ENCODE results near the gene TMEM26. TPM values are rescaled to one million over a fixed set of nuclear protein-coding genes. Genes with fewer than 3 reads are reported as not detected.

Gene TMEM26
- polyA plus RNA-seq, 2 of the 4 experiments (the other 2 are of a cell fraction): 0.03 to 0.10 TPM

DNA sequence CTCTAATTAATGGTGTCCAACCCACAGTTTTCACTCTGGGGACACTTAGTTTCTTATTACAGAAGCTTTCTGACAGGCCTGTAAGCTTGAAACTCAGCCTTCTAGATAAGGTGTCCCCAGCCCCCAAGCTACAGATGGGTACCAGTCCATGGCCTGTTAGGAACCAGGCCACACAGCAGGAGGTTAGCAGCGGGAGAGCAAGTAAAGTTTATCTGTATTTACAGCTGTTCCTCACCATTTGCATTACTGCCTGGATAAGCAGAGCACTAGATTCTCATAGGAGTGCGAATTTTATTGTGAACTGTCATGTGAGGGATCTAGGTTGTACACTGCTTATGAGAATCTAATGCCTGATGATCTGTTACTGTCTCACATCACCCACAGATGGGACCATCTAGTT is 93.7 kb downstream of the TMEM26 start:
- CTCF ChIA-PET: interaction anchor here (0.6 kb wide), 1 partner anchor 162 kb away, joined by 4 read pairs; no protein-coding TSS in a partner anchor
- H3K4me3 ChIP-seq: no peak overlapping the region
- no peak for FAIRE-seq

DNA sequence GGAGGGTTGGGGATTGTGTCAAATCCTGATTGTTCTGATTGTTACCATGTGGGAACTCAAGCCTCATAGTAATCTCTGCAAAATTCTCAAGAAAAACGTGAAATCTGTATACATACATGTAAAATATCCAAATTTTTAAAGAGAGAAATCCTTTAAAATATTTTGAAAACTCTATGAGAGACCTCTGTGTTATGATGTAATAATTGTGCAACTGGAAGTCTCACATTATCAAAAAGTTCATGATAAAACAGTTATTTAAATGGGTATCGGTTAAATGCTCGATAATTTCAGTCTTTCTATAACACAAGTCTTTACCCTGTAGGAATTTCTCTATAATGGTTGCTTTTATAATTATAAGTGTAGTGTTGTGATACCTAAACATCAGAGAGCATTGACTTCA is 95.5 kb downstream of the TMEM26 start:
- H3K4me2 ChIP-seq: no peak overlapping the region
- DNase-seq (ENCODE audit: low read depth in 1 of 2, low spot score in 1 of 2): no peak
- CTCF ChIA-PET: no interaction called here
- H3K4me3 ChIP-seq: no peak overlapping the region
- TF ChIP-seq RFX5 (IDR thresholded peaks at IDR 0.05): no peak
- TF ChIP-seq, protein P1, sequence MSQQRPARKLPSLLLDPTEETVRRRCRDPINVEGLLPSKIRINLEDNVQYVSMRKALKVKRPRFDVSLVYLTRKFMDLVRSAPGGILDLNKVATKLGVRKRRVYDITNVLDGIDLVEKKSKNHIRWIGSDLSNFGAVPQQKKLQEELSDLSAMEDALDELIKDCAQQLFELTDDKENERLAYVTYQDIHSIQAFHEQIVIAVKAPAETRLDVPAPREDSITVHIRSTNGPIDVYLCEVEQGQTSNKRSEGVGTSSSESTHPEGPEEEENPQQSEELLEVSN (IDR thresholded peaks at IDR 0.05; ENCODE audit: borderline replicate concordance, low read depth): no peak
- TF ChIP-seq HOXA7 (CRISPR knock-in tag; IDR thresholded peaks at IDR 0.05): no peak
- TF ChIP-seq ZSCAN20 (CRISPR knock-in tag; IDR thresholded peaks at IDR 0.05): no peak
- TF ChIP-seq MYC (IDR thresholded peaks at IDR 0.05; ENCODE audit: borderline replicate concordance, low read length): no peak
- TF ChIP-seq BHLHE40 (IDR thresholded peaks at IDR 0.05; ENCODE audit: low read depth, low read length): no peak
- no peak for TF ChIP-seq FOXS1 (CRISPR knock-in tag; IDR thresholded peaks at IDR 0.05)
- no peak for TF ChIP-seq FOSB (CRISPR knock-in tag; IDR thresholded peaks at IDR 0.05)
- TF ChIP-seq, protein P2, sequence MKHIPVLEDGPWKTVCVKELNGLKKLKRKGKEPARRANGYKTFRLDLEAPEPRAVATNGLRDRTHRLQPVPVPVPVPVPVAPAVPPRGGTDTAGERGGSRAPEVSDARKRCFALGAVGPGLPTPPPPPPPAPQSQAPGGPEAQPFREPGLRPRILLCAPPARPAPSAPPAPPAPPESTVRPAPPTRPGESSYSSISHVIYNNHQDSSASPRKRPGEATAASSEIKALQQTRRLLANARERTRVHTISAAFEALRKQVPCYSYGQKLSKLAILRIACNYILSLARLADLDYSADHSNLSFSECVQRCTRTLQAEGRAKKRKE (CRISPR knock-in tag; IDR thresholded peaks at IDR 0.05; ENCODE audit: low read depth): no peak
- TF ChIP-seq GATA3 (IDR thresholded peaks at IDR 0.05; ENCODE audit: borderline replicate concordance): no peak
- no peak for TF ChIP-seq CHD2 (IDR thresholded peaks at IDR 0.05; ENCODE audit: low read length, partially characterized antibody)
- TF ChIP-seq PHF8 (IDR thresholded peaks at IDR 0.05; ENCODE audit: borderline replicate concordance, low read depth): no peak
- TF ChIP-seq, protein P3, sequence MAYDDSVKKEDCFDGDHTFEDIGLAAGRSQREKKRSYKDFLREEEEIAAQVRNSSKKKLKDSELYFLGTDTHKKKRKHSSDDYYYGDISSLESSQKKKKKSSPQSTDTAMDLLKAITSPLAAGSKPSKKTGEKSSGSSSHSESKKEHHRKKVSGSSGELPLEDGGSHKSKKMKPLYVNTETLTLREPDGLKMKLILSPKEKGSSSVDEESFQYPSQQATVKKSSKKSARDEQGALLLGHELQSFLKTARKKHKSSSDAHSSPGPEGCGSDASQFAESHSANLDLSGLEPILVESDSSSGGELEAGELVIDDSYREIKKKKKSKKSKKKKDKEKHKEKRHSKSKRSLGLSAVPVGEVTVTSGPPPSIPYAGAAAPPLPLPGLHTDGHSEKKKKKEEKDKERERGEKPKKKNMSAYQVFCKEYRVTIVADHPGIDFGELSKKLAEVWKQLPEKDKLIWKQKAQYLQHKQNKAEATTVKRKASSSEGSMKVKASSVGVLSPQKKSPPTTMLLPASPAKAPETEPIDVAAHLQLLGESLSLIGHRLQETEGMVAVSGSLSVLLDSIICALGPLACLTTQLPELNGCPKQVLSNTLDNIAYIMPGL (CRISPR knock-in tag; IDR thresholded peaks at IDR 0.05; ENCODE audit: borderline replicate concordance): no peak
- TF ChIP-seq POLR2A (IDR thresholded peaks at IDR 0.05; ENCODE audit: low read length): no peak
- TF ChIP-seq TFCP2L1 (CRISPR knock-in tag; IDR thresholded peaks at IDR 0.05): no peak
- no peak for TF ChIP-seq TP53 (CRISPR knock-in tag; IDR thresholded peaks at IDR 0.05)
- TF ChIP-seq NPAS2 (CRISPR knock-in tag; IDR thresholded peaks at IDR 0.05; ENCODE audit: borderline replicate concordance): no peak
- POLR2A ChIA-PET: no interaction called here
- H3K9me3 ChIP-seq: no peaks in the 10 kb centered on the region
- no peak overlapping the region for H3K27ac ChIP-seq
- ATAC-seq: no peak
- 44% methylated on average over 3 of the region's 3 CpGs for WGBS (ENCODE audit: missing lambda C conversion rate)
- H3K4me1 ChIP-seq: no peaks in the 10 kb centered on the region
- no peak for FAIRE-seq

More for the DNA sequence above, 93.7 kb downstream of the TMEM26 start:
- POLR2A ChIA-PET: no interaction called here
- Histone ChIP-seq H3K27ac (no peak overlapping the region), H3K9me3 (no peaks in the 10 kb centered on the region), H3K4me2 (no peak overlapping the region), H3K4me1 (no peaks in the 10 kb centered on the region)
- ATAC-seq (no peak), DNase-seq (ENCODE audit: low read depth in 1 of 2, low spot score in 1 of 2) (no peak)
- 36% methylated on average over 2 of the region's 2 CpGs for WGBS (ENCODE audit: missing lambda C conversion rate)
- TF ChIP-seq ZSCAN20 (CRISPR knock-in tag; IDR thresholded peaks at IDR 0.05): no peak
- no peak for TF ChIP-seq CBX2 (IDR thresholded peaks at IDR 0.05; ENCODE audit: borderline replicate concordance, low read depth)
- TF ChIP-seq ESRRA (IDR thresholded peaks at IDR 0.05; ENCODE audit: borderline replicate concordance, low read length): no peak
- no peak for TF ChIP-seq GATA3 (IDR thresholded peaks at IDR 0.05; ENCODE audit: borderline replicate concordance)
- TF ChIP-seq RARB (CRISPR knock-in tag; IDR thresholded peaks at IDR 0.05): no peak
- no peak for TF ChIP-seq HES2 (IDR thresholded peaks at IDR 0.05)
- TF ChIP-seq, protein P3 (CRISPR knock-in tag; IDR thresholded peaks at IDR 0.05; ENCODE audit: borderline replicate concordance): no peak
- TF ChIP-seq JUN (IDR thresholded peaks at IDR 0.05): no peak
- TF ChIP-seq USF2 (IDR thresholded peaks at IDR 0.05): no peak
- no peak for TF ChIP-seq MAFK (IDR thresholded peaks at IDR 0.05; ENCODE audit: partially characterized antibody)
- TF ChIP-seq RFX5 (IDR thresholded peaks at IDR 0.05): no peak
- no peak for TF ChIP-seq HOXA7 (CRISPR knock-in tag; IDR thresholded peaks at IDR 0.05)
- TF ChIP-seq NR3C1 (IDR thresholded peaks at IDR 0.05): no peak
- TF ChIP-seq, protein P4, sequence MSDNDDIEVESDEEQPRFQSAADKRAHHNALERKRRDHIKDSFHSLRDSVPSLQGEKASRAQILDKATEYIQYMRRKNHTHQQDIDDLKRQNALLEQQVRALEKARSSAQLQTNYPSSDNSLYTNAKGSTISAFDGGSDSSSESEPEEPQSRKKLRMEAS (IDR thresholded peaks at IDR 0.05): no peak
- no peak for TF ChIP-seq EHMT2 (IDR thresholded peaks at IDR 0.05; ENCODE audit: low read depth)
- TF ChIP-seq BHLHE40 (IDR thresholded peaks at IDR 0.05; ENCODE audit: low read depth, low read length): no peak
- TF ChIP-seq ZNF302 (CRISPR knock-in tag; IDR thresholded peaks at IDR 0.05): no peak
